WTC11 (cell line): ENCODE data around the gene MMP24OS.

Source experiments
- ATF3 ChIP-seq: sonication (generic); formaldehyde crosslinking; conservative IDR thresholded peaks from 2 replicates; pipeline ENCODE4 v1.8.1; 2022; ENCODE audit warnings: mild to moderate bottlenecking, missing genetic modification reagents
- CBFB ChIP-seq: sonication (generic); formaldehyde crosslinking; IDR thresholded peaks from 2 replicates; pipeline ENCODE4 v1.8.1; 2022; ENCODE audit warnings: mild to moderate bottlenecking, low read depth, missing genetic modification reagents
- CREB1 ChIP-seq: sonication (generic); formaldehyde crosslinking; IDR thresholded peaks from 2 replicates; pipeline ENCODE4 v1.8.0; 2023; ENCODE audit warnings: mild to moderate bottlenecking, missing genetic modification reagents
- ELF4 ChIP-seq: sonication (generic); formaldehyde crosslinking; IDR thresholded peaks from 2 replicates; pipeline ENCODE4 v1.8.1; 2022; ENCODE audit warnings: low read depth, mild to moderate bottlenecking, moderate library complexity, missing genetic modification reagents
- GABPB1 ChIP-seq: sonication (generic); formaldehyde crosslinking; IDR thresholded peaks from 2 replicates; pipeline ENCODE4 v1.8.1; 2023; ENCODE audit warnings: mild to moderate bottlenecking, missing genetic modification reagents
- GRHL2 ChIP-seq: fragments of 250-450 bp; sonication (Bioruptor Pico); IDR thresholded peaks from 2 replicates; pipeline ENCODE4 v1.8.0; 2022; ENCODE audit warnings: mild to moderate bottlenecking, moderate library complexity; ENCODE audit not compliant: insufficient replicate concordance, severe bottlenecking
- RORB ChIP-seq: fragments of 250-450 bp; sonication (Bioruptor Pico); IDR thresholded peaks from 2 replicates; pipeline ENCODE4 v1.9.0; 2021; ENCODE audit warnings: mild to moderate bottlenecking
- SP1 ChIP-seq: sonication (generic); formaldehyde crosslinking; conservative IDR thresholded peaks from 2 replicates; pipeline ENCODE4 v1.8.1; 2022; ENCODE audit warnings: missing genetic modification reagents
- TEAD4 ChIP-seq: sonication (generic); formaldehyde crosslinking; IDR thresholded peaks from 2 replicates; pipeline ENCODE4 v1.8.0; 2022; ENCODE audit warnings: mild to moderate bottlenecking, missing genetic modification reagents
- TF ChIP-seq, protein P1 (sequence below): sonication (generic); formaldehyde crosslinking; conservative IDR thresholded peaks from 2 replicates; pipeline ENCODE4 v1.8.1; 2023; ENCODE audit warnings: mild to moderate bottlenecking, low read depth, missing genetic modification reagents, moderate library complexity
- TF ChIP-seq, protein P2 (sequence below): fragments of 200-600 bp; IDR thresholded peaks from 2 replicates; pipeline ENCODE4 v1.8.0; 2022; ENCODE audit warnings: antibody characterized with exemption
- TF ChIP-seq, protein P3 (sequence below): sonication (generic); formaldehyde crosslinking; IDR thresholded peaks from 2 replicates; pipeline ENCODE4 v1.8.1; 2023; ENCODE audit warnings: mild to moderate bottlenecking, missing genetic modification reagents, moderate library complexity

- TF ChIP-seq, protein P1, sequence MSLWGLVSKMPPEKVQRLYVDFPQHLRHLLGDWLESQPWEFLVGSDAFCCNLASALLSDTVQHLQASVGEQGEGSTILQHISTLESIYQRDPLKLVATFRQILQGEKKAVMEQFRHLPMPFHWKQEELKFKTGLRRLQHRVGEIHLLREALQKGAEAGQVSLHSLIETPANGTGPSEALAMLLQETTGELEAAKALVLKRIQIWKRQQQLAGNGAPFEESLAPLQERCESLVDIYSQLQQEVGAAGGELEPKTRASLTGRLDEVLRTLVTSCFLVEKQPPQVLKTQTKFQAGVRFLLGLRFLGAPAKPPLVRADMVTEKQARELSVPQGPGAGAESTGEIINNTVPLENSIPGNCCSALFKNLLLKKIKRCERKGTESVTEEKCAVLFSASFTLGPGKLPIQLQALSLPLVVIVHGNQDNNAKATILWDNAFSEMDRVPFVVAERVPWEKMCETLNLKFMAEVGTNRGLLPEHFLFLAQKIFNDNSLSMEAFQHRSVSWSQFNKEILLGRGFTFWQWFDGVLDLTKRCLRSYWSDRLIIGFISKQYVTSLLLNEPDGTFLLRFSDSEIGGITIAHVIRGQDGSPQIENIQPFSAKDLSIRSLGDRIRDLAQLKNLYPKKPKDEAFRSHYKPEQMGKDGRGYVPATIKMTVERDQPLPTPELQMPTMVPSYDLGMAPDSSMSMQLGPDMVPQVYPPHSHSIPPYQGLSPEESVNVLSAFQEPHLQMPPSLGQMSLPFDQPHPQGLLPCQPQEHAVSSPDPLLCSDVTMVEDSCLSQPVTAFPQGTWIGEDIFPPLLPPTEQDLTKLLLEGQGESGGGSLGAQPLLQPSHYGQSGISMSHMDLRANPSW (CRISPR knock-in tag) = no peak
- TF ChIP-seq, protein P2, sequence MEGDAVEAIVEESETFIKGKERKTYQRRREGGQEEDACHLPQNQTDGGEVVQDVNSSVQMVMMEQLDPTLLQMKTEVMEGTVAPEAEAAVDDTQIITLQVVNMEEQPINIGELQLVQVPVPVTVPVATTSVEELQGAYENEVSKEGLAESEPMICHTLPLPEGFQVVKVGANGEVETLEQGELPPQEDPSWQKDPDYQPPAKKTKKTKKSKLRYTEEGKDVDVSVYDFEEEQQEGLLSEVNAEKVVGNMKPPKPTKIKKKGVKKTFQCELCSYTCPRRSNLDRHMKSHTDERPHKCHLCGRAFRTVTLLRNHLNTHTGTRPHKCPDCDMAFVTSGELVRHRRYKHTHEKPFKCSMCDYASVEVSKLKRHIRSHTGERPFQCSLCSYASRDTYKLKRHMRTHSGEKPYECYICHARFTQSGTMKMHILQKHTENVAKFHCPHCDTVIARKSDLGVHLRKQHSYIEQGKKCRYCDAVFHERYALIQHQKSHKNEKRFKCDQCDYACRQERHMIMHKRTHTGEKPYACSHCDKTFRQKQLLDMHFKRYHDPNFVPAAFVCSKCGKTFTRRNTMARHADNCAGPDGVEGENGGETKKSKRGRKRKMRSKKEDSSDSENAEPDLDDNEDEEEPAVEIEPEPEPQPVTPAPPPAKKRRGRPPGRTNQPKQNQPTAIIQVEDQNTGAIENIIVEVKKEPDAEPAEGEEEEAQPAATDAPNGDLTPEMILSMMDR = no peak
- TF ChIP-seq RORB = no peak
- TF ChIP-seq TEAD4 (CRISPR knock-in tag) = no peak
- TF ChIP-seq SP1 (CRISPR knock-in tag) = no peak
- TF ChIP-seq CBFB (CRISPR knock-in tag) = no peak
- TF ChIP-seq GABPB1 (CRISPR knock-in tag) = no peak
- no peak for TF ChIP-seq CREB1 (CRISPR knock-in tag)
- TF ChIP-seq, protein P3, sequence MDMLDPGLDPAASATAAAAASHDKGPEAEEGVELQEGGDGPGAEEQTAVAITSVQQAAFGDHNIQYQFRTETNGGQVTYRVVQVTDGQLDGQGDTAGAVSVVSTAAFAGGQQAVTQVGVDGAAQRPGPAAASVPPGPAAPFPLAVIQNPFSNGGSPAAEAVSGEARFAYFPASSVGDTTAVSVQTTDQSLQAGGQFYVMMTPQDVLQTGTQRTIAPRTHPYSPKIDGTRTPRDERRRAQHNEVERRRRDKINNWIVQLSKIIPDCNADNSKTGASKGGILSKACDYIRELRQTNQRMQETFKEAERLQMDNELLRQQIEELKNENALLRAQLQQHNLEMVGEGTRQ (CRISPR knock-in tag) = no peak
- TF ChIP-seq ELF4 (CRISPR knock-in tag) = no peak
- TF ChIP-seq ATF3 (CRISPR knock-in tag) = no peak
- TF ChIP-seq GRHL2 (CRISPR knock-in tag) = no peak
These were observed 34.6 kb downstream of the MMP24OS start for GRCh38 chr20:35243317-35243716.
